ENCODE measurements around the gene PRKCA.

DNA sequence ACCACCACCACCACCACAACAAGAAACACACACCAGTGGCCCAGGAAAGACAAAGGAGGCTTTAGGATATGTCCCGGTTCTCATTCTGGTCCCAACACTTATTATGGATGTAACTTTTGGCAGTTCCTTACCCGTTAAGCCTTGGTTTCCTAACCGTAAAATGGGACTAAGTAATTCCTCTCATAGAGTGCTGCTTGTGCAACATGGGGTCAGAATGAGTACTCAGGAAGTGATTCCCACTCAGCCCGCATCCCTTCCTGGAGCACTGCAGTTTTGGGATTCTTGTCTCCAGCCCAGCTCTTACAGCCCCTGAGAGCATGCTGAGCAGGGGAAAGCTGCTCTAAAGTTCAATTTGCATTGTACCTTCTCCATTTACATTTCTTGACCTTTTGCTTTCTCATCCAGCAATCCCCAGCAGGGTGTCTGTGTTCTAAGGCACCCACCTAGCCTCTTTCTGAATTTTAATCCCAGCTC lies 262.6 kb downstream of the PRKCA start:
- TF ChIP-seq, protein P1, sequence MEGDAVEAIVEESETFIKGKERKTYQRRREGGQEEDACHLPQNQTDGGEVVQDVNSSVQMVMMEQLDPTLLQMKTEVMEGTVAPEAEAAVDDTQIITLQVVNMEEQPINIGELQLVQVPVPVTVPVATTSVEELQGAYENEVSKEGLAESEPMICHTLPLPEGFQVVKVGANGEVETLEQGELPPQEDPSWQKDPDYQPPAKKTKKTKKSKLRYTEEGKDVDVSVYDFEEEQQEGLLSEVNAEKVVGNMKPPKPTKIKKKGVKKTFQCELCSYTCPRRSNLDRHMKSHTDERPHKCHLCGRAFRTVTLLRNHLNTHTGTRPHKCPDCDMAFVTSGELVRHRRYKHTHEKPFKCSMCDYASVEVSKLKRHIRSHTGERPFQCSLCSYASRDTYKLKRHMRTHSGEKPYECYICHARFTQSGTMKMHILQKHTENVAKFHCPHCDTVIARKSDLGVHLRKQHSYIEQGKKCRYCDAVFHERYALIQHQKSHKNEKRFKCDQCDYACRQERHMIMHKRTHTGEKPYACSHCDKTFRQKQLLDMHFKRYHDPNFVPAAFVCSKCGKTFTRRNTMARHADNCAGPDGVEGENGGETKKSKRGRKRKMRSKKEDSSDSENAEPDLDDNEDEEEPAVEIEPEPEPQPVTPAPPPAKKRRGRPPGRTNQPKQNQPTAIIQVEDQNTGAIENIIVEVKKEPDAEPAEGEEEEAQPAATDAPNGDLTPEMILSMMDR (IDR thresholded peaks at IDR 0.05; ENCODE audit: low read depth, low read length) = no peak
- no peak for TF ChIP-seq POLR2A (IDR thresholded peaks at IDR 0.05; ENCODE audit: extremely low read depth, insufficient read length)

Measured in NB4 (cell line).